Subcutaneous adipose tissue (tissue), 4 donors: ENCODE data around the gene ANOS1. TPM values are rescaled to one million over a fixed set of nuclear protein-coding genes. Genes with fewer than 3 reads are reported as not detected.

Source experiments
- CTCF ChIP-seq: fragments of 450-650 bp; IDR thresholded peaks from one replicate; pipeline ENCODE4 v1.5.1; 2016; ENCODE audit warnings: low read depth, mild to moderate bottlenecking, control low read depth, antibody characterized with exemption, moderate library complexity
- total RNA-seq, 4 donors: library from RNA; depleted of rRNA; stranded (reverse); fragments of >200 nt; gene quantifications; one replicate each; pipeline ENCODE4 v1.1.0, GENCODE V29; 2016

Gene ANOS1
- total RNA-seq, 4 donors from 2014 or later = 3.2 to 15.3 (median 11.8) TPM

DNA sequence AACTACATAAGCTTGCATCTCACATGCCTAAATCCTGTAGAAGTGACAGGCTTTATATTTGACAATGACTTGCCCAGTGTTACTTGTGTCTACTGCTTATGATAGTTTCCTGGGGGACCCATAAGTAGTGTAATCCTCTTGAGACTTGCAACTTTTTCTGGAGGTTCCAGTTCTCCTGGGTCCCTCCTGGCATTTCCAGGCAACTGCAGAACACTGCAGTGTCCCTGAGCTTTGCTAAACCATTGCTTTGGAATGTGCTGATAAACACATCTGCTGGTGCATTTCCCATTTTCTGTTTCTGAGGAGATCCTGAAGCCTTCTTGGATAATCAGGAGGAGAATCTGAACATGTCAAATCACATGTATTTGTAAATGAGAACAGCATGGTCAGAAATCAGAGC is 82.0 kb downstream of the ANOS1 start:
- no peak for TF ChIP-seq CTCF

DNA sequence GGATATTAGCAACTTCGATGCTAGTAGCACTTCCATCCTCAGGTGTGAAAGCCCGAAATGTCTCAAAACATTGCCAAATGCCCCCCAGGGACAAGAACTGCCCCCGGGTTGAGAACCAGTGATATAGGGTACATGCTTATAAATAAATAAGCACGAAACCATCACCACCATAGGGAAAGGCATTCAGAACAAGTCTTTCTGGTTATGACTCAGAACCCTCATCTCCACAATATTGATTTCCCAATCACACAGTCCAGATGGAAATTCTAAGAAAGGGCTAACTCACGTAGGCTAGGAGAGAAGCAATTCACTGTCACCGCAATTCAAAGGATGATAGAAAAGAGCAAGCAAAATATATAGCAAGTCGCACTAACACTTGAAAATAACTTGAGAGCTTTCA is 84.8 kb downstream of the ANOS1 start:
- TF ChIP-seq CTCF = no peak

- TF ChIP-seq CTCF = no peak
Observed at GRCh38 chrX:8639949-8640475, 91.9 kb downstream of the ANOS1 start.

- no peak for TF ChIP-seq CTCF
Observed at GRCh38 chrX:8636497-8636896, 95.4 kb downstream of the ANOS1 start.

GRCh38 chrX:8635812-8636211 is 96.1 kb downstream of the ANOS1 start:
- no peak for TF ChIP-seq CTCF

DNA sequence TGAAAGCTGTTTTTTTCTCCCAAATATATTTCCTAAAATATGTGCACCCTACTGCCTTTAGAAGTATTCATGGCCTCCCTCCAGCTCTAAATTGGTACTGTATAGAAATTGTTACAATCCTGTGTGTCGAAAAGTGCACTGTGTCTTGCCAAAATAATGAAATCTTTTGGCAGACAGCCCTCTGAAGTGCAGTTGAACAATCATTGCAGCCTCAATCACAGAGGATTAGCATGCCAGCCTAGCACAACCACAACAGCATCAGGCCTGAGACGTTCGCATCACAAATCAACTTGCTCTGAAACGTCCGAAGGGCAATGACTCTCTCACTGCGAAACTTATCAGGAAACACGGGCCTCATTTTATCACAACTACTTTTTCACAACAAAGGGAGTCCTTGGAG is 99.0 kb downstream of the ANOS1 start:
- no peak for TF ChIP-seq CTCF

GRCh38 chrX:8629871-8630270 is 102.1 kb downstream of the ANOS1 start:
- TF ChIP-seq CTCF = no peak
